Stimulated activated CD4-positive, alpha-beta T cell treated with anti-CD3 and anti-CD28 coated beads, TNF-alpha, amount 100 ng/mL, for 4 hours (primary cell): ENCODE results near the gene KCNIP3.

Experiments used
- DNase-seq, 3 experiments: peaks; one replicate each; pipeline ENCODE4 v3.0.0-alpha.2; 2020; ENCODE audit warnings: low read depth in 3 of 3

KCNIP3 gene

DNA sequence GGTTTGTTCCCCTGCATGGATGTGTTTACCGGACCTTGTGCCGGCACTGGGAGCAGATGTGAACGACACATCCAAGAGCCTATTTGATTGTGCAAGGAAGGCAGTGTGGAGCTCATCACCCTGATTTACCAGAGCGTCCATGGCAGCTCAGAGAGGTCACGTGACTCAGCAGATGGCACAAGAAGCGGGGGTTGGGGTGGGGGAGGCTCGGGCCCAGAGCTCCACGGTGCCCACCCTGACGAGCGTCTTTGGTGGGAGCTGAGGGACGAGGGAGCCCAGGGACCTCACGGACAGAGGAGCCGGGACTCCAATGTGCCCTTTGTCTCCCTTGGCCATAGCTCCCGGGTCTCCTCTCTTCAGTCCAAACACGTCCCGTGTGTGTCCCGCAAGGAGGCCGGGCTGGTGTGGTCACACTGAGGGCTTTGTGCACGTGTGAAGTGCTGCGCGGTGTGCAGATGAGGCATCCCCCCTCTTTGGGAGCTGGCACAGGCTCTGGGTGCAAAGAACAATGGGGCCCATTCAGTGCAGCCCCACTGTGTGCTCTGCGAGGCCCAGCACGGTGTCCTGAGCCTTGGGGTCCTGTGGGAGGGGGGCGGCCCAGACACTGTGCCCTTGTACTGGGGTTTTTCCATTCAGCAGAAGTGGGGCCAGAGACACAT is 15.5 kb downstream of the KCNIP3 start:
- no peak for DNase-seq

DNA sequence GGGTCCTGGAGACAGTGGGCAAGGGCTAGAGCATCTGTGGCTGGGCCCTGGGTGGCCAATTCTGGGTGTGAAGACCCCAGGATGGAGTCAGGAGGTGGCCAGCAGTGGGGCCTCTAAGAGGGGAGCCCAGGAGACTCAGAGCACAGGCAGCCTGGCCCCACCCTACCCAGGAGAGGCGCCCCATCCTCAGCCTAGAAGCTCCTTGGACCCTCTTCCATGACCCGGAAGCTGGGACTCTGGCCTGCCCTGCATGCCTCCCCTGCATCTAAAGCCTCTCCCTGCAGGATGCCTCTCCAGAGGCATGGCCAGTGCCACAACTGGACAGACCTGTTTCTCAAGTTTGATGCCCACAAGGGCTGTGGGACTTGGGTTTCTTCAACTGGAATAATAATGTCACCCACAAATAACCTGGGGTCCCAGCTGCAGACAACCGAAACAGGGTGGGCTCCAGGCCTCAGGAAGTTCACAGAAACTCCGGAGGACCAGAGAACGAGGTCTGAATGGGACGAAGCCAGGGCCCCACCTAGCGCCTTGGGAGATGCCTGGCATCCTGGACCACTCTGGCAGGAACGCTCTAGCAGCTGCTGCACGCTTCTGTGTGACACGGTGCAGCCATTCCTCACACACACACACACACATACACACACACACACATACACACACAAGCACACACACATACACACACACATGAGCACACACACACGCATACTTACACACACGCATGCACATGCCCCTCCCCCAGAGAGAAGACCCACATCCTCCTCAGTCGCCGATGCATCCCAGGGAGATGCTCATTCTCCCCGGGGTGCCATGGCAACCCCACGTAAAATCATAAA is 16.4 kb downstream of the KCNIP3 start:
- DNase-seq: no peak

DNA sequence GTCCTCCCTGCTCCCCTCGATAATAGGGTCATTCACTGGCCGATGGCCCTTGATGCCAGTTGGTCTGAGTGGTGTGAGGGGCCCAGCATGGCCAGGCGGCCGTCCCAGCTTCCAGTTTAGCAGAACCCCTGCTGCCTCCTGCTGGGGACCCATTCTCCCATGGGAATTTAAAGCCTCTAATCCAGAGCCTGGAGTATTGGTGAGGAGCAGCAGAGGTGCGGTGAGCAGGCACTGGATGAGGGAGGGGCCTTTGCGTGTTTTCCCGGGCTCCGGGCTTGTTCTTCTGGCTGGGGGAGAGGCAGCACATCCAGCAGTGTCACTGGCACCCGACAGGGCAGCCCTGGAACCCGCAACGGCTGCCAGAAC is 17.4 kb downstream of the KCNIP3 start:
- DNase-seq: no peak

DNA sequence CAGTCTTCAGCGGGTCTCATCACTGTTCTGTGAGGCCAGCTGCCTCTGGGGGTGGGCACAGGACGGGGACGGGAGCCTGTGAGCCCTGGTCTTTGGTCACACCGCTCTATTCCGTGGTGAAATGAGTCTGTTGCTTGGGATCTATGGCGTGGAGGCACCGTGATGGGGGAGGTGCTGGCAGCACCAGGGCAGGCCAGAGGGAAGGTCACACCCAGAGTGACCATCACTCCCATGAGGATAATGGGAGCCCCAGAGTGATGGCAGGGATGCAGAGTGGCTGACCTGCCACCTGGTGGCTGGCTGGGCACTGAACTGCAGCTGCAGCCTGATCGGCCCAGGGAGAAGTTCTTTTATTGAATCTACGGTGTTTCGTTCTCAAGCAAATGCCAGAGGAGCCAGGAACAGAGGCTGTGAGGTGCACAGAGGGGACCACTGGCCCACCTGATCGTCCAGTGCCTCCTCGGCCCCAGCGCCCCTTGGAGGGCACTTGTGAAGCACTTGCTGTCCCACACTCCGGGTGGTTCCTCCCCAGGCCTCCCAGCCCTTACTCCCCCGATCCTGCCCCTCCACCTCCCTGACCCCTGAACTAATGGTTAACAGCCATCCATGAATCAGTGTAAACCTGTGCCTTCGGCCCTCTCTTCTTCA is 17.9 kb downstream of the KCNIP3 start:
- no peak for DNase-seq

DNA sequence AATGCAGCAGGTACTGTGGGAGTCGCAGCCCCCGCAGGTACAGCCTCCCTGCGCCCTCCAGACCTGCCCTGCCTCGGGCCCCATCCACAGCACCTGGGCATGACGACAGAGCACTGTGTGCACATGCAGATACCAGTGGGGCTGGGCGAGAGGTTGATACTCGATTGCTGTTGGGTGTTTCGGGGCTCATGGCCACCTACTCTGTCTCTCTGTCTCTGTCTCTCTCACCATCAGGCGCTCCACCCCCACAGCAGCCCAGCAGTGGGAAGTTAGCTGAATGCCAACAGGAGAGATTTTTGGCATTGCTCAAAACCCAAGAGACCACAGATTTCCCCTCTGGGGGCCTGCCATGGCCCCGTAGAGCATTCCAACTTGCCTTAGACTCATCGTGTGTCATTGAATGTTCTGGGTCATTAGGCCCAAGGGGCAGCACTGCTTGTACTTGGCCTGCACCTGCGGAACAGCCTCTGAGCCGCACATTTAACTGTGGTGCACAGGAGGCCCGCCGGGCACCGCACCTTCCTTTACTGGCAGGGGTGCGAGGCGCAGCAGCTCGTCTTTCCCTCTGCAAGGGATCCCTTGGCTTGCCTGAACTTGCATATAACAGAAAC is 18.8 kb downstream of the KCNIP3 start:
- no peak for DNase-seq

DNA sequence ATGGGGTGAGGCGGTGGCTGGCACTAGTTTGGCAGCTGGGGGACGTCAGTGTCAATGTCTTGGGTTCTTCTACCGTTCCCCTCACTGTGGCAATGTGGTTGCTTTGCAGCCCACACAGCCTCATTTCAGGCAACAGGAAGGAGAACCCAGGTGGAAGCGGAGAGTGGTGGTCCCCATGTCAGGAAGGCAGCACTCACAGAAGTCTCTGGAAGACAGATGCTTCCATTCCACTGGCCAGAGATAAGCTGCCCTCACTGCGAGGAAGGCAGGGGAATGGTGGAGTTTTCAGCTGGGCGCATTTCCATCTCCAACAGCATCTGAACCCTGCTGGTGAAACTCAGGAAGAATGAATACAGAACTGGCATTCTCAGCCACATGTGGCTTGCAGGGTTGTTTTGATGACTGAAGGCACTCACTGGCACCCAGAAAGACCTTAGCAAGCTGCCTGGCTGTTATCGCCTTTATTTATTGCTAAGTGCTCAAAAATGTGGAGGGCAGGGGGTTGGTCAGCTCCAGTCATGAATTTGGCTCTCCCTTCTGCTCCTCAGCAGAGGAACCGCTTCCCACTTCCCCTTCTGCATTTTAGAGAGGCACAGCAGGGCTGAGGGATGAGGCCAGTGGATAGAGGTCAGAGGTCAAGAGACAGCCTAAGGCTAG is 19.4 kb downstream of the KCNIP3 start:
- no peak for DNase-seq

DNA sequence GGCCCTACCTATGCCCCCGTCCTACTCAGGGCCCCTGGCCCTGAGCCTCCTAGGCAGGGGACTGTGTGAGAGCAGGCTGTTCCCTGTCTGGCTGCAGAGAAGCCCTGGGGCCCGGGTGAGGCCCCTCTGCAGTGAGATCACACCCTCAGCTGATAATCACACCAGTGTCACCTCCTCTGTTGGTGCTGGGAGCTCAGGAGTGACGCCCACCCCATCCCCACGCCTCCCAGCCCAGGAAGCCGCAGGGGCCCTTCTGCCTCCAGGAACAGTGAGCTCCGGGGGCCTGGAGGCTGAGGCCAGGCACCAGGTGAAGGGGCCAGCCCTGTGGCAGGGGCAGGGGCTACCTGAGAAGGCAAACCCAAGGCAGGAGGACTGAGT is 20.0 kb downstream of the KCNIP3 start:
- no peak for DNase-seq

DNA sequence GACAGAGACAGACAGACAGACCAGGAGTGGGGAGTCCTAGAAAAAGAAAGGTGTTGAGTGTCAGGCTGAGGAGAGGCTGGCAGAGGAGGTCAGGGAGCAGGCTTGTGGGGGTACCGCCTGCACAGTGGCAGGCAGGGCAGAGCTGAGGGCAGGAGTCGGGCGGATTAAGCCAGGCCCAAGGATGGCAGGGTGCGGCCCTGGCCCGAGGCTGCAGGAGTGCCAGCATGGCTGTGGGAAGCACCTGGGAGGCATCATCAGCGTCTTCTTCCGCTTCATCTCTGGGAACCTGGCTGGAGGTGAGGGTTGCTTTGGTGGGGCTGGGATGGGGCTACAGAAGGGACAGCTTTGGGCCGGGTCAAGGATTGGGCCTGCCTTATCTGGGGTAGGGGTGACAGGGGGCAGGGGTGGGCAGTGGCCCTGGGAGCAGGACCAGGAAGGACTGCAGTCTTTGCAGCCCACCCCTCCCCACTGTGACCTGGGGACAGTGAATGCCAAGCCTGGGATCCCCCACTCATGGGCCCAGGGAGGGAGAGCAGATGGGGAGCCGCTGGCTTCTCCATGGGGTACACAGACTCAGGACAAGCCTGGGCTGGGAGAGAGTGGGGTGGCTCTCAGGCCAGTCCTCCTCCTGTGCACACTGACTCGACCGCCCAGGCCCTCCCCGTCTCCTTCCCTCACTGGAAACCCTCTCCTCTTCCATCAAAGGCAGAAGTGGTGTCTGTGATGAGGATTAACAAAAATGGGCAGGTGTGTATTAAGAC is 20.7 kb downstream of the KCNIP3 start:
- no peak for DNase-seq

DNA sequence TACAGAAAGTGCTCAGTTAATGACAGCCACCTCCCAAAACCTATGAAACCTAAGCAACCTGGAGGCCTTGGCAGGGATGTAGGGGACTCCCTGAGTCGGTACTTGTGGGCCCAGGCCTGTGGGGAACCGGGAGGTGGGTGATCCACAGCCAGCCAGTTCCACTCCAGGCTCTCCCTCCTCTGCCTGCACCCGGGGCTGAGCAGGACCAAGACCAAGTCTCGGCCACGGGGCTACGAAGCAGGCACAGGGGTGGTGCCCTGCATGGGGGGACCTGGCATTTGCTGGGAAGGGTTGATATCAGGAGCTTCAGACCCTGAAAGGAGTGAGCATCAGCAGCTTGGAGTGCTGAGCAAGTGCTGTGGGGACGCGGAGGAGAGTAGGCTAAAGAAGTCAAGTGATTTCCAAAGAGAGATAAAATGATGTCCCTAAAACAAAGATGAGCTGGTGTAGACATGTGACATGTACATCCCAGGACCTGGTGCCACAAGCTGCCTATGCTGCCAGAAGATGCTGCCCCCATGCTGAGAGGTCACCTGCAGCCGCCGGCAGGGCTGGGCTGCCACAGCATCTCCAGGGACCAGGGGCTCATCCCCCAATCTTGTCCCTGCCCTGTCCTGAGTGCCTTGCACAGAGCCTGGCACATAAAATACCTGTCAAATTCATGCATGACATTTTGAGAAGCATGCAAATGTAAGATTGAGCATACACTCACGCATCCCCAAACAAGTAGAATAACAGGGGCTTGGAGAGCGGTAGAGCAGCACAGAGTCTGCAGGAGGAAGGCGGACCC is 21.5 kb downstream of the KCNIP3 start:
- DNase-seq: no peak

DNA sequence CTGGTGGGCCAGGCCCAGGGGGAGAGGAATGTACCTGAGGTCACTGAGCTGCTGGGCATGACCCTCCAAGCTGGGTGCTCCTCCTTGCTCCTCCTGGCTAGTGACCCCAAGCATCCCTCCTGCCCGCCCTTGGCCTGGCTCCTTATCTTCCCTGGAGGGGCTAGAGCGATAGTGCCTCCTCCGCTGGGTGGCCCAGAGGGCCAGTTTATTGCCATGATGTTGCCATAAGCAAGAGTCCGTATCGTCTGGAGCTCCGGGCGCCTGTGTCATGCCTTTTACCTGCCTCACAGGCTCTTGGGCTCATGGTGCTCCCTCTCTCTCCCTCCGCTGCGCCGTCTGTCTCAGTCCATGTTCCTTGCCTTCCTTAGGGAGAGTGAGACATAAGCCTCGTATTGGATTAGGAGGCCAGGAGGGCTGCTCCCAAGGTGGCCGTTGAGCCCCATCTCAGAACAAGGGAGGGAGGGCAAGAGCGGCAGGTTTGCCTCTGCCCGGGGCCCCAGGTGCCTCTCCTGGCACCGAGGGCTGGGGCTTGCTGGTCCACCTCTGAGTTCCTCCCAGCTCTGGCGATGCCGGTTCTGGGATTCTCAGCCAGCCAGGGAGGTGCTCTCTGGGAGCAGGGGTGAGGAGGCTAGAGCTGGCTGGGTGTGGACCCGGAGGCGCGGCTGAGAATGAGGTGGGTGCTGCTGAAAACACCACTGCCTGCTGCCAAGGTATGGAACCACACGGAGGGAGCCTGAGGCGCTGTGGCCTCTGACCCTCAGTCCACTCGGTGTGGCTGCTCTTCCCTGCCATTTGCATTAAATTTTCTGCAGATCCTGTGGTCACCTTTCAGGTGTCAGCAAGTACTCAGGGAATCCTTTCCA is 22.6 kb downstream of the KCNIP3 start:
- DNase-seq: no peak

DNA sequence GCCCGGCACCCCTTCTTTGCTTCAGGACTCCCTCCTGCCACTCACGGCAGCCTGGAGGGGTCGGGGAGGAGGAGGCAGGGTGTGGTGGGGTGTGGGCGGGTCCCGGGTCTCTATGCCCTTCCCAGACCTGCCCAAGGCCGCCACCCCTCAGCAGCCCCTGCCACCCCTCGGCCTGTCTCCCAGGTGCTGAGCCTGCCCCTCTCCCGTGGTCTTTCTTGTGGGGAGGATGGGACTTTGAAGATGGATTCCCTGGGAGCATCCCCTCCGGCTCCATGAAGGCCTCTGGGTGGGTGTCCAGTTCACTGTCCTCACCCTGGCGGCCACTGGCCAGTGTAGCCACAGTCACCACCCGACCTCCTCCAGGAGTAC is 23.2 kb downstream of the KCNIP3 start:
- DNase-seq: no peak

DNA sequence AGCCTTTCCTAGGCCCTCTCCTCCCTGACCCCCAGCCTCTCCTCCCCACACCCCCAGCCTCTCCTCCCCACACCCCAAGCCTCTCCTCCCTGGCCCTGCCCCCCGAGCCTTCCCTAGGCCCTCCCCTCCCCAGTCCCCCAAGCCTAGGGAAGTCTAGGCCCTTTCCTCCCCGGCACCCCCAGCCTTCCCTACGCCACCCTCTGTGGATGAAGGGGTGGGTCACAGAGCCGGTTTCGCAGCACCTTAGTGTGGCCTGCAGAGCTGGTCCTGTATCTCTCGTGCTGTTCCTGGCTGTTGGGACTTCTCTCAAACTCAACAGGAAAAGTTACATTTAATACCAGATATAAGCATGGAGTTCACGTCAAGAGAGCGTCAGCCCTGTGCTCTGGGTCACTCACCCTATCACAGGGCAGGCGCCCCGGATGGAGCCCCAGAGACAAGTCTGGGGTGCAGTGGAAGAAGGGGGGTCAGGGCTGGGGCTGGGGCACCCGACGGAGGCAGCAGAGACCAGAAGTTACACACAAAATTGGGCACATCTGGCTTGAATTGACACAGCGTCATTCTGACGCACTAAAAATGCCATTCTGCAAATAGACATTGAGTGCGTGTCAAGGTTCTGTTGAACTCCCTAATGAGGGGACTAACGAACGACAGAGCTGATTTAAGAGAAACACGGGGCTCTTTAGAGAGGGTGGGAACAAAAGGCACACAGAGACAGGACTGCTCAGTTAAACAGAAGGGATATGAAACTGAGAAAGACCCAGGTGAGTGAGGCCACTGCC is 24.0 kb downstream of the KCNIP3 start:
- DNase-seq: no peak

DNA sequence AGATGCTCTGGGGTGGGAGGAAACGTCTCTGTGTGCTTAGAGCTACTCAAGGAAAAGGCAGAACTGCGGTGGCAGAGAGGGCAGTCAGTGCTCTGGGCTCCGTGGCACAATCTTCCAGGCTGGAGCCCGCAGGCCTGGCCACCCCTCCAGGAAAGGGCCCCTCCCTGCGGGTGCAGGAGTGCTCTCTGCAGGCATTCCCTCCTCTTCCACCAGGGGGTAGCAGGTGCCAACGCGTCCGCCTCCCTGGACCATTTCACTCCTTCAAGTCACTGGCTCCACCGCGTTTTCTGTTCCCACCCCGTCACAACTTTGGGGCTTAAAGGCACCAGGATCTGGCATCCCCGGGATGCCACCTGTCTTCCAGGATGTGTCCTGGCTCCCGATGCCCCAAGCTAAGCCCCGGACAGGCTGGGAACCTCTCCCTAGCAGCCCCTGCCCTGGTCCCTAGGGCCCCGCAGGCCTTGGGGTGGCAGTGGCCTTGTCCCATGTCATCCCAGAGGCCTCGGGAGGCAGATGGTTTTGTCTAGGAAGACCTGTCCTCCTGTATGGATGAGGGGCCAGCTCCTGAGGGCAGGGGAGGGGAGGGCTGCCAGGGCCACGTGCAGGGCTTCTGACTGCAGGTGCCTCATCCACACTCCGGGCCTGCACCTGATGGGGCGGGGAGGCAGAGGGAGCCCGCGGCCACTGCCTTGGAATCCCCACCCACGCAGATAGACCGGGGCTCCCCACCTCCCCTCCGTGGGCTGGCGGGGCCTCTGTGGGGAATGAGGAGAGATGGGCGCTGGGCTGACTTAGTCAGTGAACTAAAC is 26.4 kb downstream of the KCNIP3 start:
- no peak for DNase-seq

DNA sequence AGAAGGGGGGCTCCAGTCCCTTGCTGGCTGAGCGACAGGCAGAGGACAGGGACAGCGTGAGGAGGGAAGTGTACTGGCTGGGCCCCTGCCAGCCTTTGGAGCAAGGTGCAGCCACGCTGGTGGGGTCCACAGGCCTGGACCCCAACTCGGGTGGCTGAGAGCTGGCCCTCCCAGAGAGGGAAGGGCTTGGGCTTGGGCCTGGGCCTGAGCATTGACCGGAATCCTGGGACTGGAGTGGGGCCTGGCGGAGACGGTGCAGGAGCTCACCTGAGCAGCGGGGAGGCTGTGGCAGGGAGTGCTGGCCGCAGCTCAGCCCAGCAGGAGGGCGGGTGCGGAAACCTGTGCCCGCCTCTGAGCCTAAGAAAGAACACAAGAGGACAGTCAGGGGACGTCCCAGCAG is 27.9 kb downstream of the KCNIP3 start:
- no peak for DNase-seq

DNA sequence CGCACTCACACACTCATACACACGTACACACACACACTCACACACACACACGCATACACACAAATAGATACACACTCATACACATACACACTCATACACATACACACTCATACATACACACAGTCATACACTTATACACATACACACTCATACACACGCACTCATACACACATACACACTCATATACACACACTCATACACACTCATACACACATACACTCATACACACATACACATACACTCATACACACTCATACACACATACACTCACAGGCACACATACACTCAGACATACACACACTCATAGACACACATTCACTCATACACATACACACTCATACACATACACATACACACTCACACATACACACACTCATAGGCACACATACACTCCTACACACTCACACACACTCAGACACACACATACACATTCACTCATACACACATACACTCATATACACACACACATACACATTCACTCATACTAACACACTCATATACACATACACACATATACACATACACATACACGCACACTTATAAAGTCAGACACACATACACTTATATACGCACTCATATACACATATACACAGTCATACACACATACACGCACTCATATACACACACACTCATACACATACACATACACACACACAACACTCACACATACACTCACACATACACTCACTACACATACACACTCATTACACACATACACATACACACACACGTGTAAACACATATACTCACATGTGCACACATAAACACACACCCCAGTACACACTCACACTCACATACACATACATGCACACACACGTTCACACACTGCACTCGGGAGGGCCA is 28.7 kb downstream of the KCNIP3 start:
- DNase-seq: no peak

DNA sequence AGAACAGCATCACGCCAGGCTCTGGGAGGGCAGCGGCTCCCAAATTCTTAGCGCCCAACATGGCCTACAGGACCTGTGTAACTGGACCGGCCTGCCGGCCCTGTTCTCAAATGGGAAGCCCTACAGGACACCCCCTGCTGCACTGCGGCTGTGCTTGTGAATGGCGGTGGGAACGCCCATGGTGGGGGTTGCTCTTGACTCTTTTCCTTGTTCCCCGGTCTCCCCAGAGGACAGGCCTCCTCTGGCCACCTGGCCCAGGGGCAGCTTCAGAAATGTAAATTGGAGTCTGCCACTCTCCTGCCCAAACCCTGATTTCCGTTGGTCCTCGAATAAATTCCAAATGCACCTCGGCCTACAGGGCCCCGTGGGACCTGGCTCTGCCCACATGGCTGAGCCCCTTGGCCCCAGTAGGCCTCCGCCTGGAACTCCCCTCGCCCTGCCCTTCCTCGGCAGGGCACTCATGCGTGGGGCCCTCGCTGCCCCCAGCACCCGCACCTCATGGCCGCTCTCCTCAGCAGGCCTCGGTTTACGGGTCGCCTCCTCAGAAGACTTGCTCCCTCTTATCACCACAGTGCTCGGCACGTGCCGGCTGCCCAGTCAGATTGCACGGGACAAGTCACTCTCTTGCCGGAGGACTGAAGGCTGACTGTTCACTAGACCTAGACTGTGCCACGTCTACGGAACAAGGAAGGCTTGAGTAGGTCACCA is 29.4 kb downstream of the KCNIP3 start:
- DNase-seq: no peak
